H9 (cell line): ENCODE data around the gene MGLL. TPM values are rescaled to one million over a fixed set of nuclear protein-coding genes. Genes with fewer than 3 reads are reported as not detected.

Experiments used
- DNase-seq: peaks from one replicate; pipeline ENCODE4 v3.0.0-alpha.2; 2017
- H2AFZ ChIP-seq: one replicate; pipeline ENCODE4 v1.6.1; 2013; ENCODE audit warnings: mild to moderate bottlenecking, low read length, control low read depth, moderate library complexity
- H2AK5ac ChIP-seq: 2 replicates; pipeline ENCODE4 v1.6.1; 2013; ENCODE audit warnings: low read length, control low read depth, mixed read lengths; ENCODE audit not compliant: insufficient read length
- H2BK120ac ChIP-seq: one replicate; pipeline ENCODE4 v1.6.1; 2013; ENCODE audit warnings: low read depth, mild to moderate bottlenecking, low read length, control low read depth, inconsistent platforms; ENCODE audit not compliant: poor library complexity, severe bottlenecking
- H2BK12ac ChIP-seq: 2 replicates; pipeline ENCODE4 v1.6.1; 2013; ENCODE audit warnings: low read length, control low read depth, mixed read lengths, low read depth; ENCODE audit not compliant: insufficient read length
- H2BK15ac ChIP-seq: 2 replicates; pipeline ENCODE4 v1.6.1; 2013; ENCODE audit warnings: low read depth, low read length, control low read depth
- H2BK20ac ChIP-seq: one replicate; pipeline ENCODE4 v1.6.1; 2013; ENCODE audit warnings: low read depth, mild to moderate bottlenecking, low read length, control low read depth, inconsistent platforms; ENCODE audit not compliant: poor library complexity, severe bottlenecking
- H2BK5ac ChIP-seq: 2 replicates; pipeline ENCODE4 v1.6.1; 2013; ENCODE audit warnings: low read length, control low read depth, mixed read lengths; ENCODE audit not compliant: insufficient read length
- H3K14ac ChIP-seq: 2 replicates; pipeline ENCODE4 v1.6.1; 2013; ENCODE audit warnings: low read length, control low read depth; ENCODE audit not compliant: insufficient read depth
- H3K18ac ChIP-seq: 2 replicates; pipeline ENCODE4 v1.6.1; 2013; ENCODE audit warnings: low read depth, mild to moderate bottlenecking, mixed read lengths, low read length, control low read depth; ENCODE audit not compliant: insufficient read length
- H3K23ac ChIP-seq: 2 replicates; pipeline ENCODE4 v1.6.1; 2013; ENCODE audit warnings: low read length, control low read depth, mixed read lengths, low read depth; ENCODE audit not compliant: insufficient read length
- H3K23me2 ChIP-seq: 2 replicates; pipeline ENCODE4 v1.6.1; 2013; ENCODE audit warnings: low read depth, mild to moderate bottlenecking, mixed read lengths, low read length, control low read depth; ENCODE audit not compliant: insufficient read length, poor library complexity, severe bottlenecking
- H3K27ac ChIP-seq: 2 replicates; pipeline ENCODE4 v1.5.1; 2013; ENCODE audit warnings: low read length, control low read depth, mixed read lengths, low read depth; ENCODE audit not compliant: insufficient read length
- H3K27me3 ChIP-seq: 2 replicates; pipeline ENCODE4 v1.6.1; 2013; ENCODE audit warnings: low read length, control low read depth, inconsistent platforms; ENCODE audit not compliant: insufficient read depth
- H3K4ac ChIP-seq: 2 replicates; pipeline ENCODE4 v1.6.1; 2013; ENCODE audit warnings: low read depth, mild to moderate bottlenecking, control low read depth, inconsistent platforms, low read length, moderate library complexity
- H3K4me1 ChIP-seq: 2 replicates; pipeline ENCODE4 v1.6.1; 2013; ENCODE audit warnings: low read length, control low read depth, inconsistent platforms; ENCODE audit not compliant: insufficient read depth
- H3K4me2 ChIP-seq: 2 replicates; pipeline ENCODE4 v1.6.1; 2013; ENCODE audit warnings: low read length, control low read depth, mixed read lengths; ENCODE audit not compliant: insufficient read length, insufficient read depth
- H3K56ac ChIP-seq: 2 replicates; pipeline ENCODE4 v1.6.1; 2013; ENCODE audit warnings: low read depth, mild to moderate bottlenecking, mixed read lengths, low read length, control low read depth; ENCODE audit not compliant: insufficient read length
- H3K79me1 ChIP-seq: 2 replicates; pipeline ENCODE4 v1.6.1; 2013; ENCODE audit warnings: low read depth, mild to moderate bottlenecking, moderate library complexity, low read length, control low read depth, inconsistent platforms; ENCODE audit not compliant: insufficient read depth, poor library complexity, severe bottlenecking
- H3K79me2 ChIP-seq: 2 replicates; pipeline ENCODE4 v1.6.1; 2013; ENCODE audit warnings: low read length, control low read depth, inconsistent platforms; ENCODE audit not compliant: insufficient read depth
- H3K9ac ChIP-seq: 2 replicates; pipeline ENCODE4 v1.6.1; 2013; ENCODE audit warnings: low read length, control low read depth, mixed read lengths; ENCODE audit not compliant: insufficient read length; ENCODE audit errors: extremely low read depth
- H3K9me3 ChIP-seq: one replicate; pipeline ENCODE4 v1.6.1; 2013; ENCODE audit warnings: low read depth, low read length, inconsistent platforms; ENCODE audit not compliant: control insufficient read depth
- H3T11ph ChIP-seq: one replicate; pipeline ENCODE4 v1.6.1; 2013; ENCODE audit warnings: mild to moderate bottlenecking, low read length, control low read depth, inconsistent platforms
- H4K20me1 ChIP-seq: one replicate; pipeline ENCODE4 v1.6.1; 2013; ENCODE audit not compliant: control insufficient read depth, insufficient read length, insufficient read depth
- H4K5ac ChIP-seq: 2 replicates; pipeline ENCODE4 v1.6.1; 2013; ENCODE audit warnings: low read depth, mild to moderate bottlenecking, mixed read lengths, low read length, control low read depth; ENCODE audit not compliant: insufficient read length
- H4K8ac ChIP-seq: replicated peaks from 2 replicates; pipeline ENCODE4 v1.6.1; 2013; ENCODE audit warnings: low read length, control low read depth, mixed read lengths, low read depth; ENCODE audit not compliant: insufficient read length
- H4K91ac ChIP-seq: 2 replicates; pipeline ENCODE4 v1.6.1; 2013; ENCODE audit warnings: low read depth, mild to moderate bottlenecking, moderate library complexity, mixed read lengths, low read length, control low read depth; ENCODE audit not compliant: insufficient read length
- H3K27ac Mint-ChIP-seq, 3 experiments: 2 replicates in 2 of 3; 3 replicates in 1 of 3; pipeline ENCODE4 v1.8.0; 2020 to 2021; ENCODE audit warnings: mixed read lengths in 3 of 3, mild to moderate bottlenecking in 1 of 3, moderate library complexity in 1 of 3
- H3K27me3 Mint-ChIP-seq: 2 replicates; pipeline ENCODE4 v1.8.0; 2021; ENCODE audit warnings: low read depth, mild to moderate bottlenecking, moderate library complexity, mixed read lengths
- H3K36me3 Mint-ChIP-seq, 3 experiments: 2 replicates in 2 of 3; 3 replicates in 1 of 3; pipeline ENCODE4 v1.8.0; 2020 to 2021; ENCODE audit warnings: low read depth in 3 of 3, mixed read lengths in 3 of 3; ENCODE audit not compliant: insufficient read depth in 1 of 3
- H3K4me1 Mint-ChIP-seq, 2 experiments: 2 replicates each; pipeline ENCODE4 v1.8.0; 2020; ENCODE audit warnings: mixed read lengths in 2 of 2
- H3K4me3 Mint-ChIP-seq, 2 experiments: 2 replicates in 1 of 2; 3 replicates in 1 of 2; pipeline ENCODE4 v1.8.0; 2020 to 2021; ENCODE audit warnings: mild to moderate bottlenecking in 2 of 2, mixed read lengths in 2 of 2, moderate library complexity in 1 of 2
- H3K9me3 Mint-ChIP-seq, 2 experiments: 2 replicates in 1 of 2; 3 replicates in 1 of 2; pipeline ENCODE4 v1.8.0; 2020; ENCODE audit warnings: mild to moderate bottlenecking in 2 of 2, mixed read lengths in 2 of 2, moderate library complexity in 1 of 2
- CTCF ChIP-seq: fragments of 200-600 bp; sonication (generic); conservative IDR thresholded peaks from 3 replicates; pipeline ENCODE4 v1.8.0; 2021; ENCODE audit warnings: antibody characterized with exemption, mild to moderate bottlenecking
- WGBS: extraction: QIAGEN DNeasy Blood & Tissue Kit; methylation state at CpG from one replicate; pipeline ENCODE4 v1.1.7; 2013; ENCODE audit warnings: missing lambda C conversion rate, low lambda C conversion rate, mixed read lengths; ENCODE audit not compliant: insufficient read length; ENCODE audit errors: extremely low coverage; 5-methylcytosine and 5-hydroxymethylcytosine counted together
- total RNA-seq: library from RNA; stranded (reverse); gene quantifications from 2 replicates; pipeline ENCODE4 v1.2.1, GENCODE V29; 2021

MGLL gene
- total RNA-seq, 1 experiment from 2014 or later: 0.11 TPM

- Histone ChIP-seq H3K27me3 (no peaks in the 10 kb centered on the region), H3K14ac (no peak overlapping the region), H3K9me3 (no peaks in the 10 kb centered on the region), H3K18ac (no peak overlapping the region), H2BK15ac (no peak overlapping the region), H3K27ac (no peak overlapping the region), H4K5ac (no peak overlapping the region), H4K91ac (no peak overlapping the region), H3K23me2 (no peaks in the 10 kb centered on the region), H2BK20ac (no peak overlapping the region), H3K23ac (no peak overlapping the region), H3K4me2 (no peak overlapping the region), H2BK5ac (no peak overlapping the region), H3K4me1 (no peaks in the 10 kb centered on the region), H3K56ac (no peak overlapping the region), H2BK12ac (no peak overlapping the region), H2AK5ac (no peak overlapping the region), H4K20me1 (no peaks in the 10 kb centered on the region), H3K4ac (no peak overlapping the region), H3K9ac (no peak overlapping the region), H4K8ac (no peak overlapping the region), H3K79me2 (no peaks in the 10 kb centered on the region), H2BK120ac (no peak overlapping the region), H3T11ph (no peak overlapping the region), H3K79me1 (no peaks in the 10 kb centered on the region), H2AFZ (no peak overlapping the region)
- Mint-ChIP-seq H3K4me3 (no peak overlapping the region), H3K9me3 (peaks cover 0 to 1% of the 10 kb centered on the region in 2 experiments; a peak in 1 of 5 replicates), H3K27ac (no peak overlapping the region), H3K27me3 (peaks cover 1% of the 10 kb centered on the region; the same call in 1 of the 2 replicates), H3K36me3 (0 out of 7 replicates have a peak, but pooled peaks cover 0 to under 1% (median 0%) of the 10 kb centered on the region in 3 experiments), H3K4me1 (peaks cover 3 to 13% of the 10 kb centered on the region in 2 experiments; a peak in 3 of 4 replicates)
- no peak for DNase-seq
- no CpG with 5 or more reads among the region's 7 CpGs for WGBS
- TF ChIP-seq CTCF: no peak
Observed at GRCh38 chr3:127771746-127772145, 50.6 kb downstream of the MGLL start.
